Cardiac septum (tissue), 1 donor: ENCODE measurements around the gene CD9. TPM values are rescaled to one million over a fixed set of nuclear protein-coding genes. Genes with fewer than 3 reads are reported as not detected.

Experiments used
- DNase-seq: peaks from one replicate; pipeline ENCODE4 v3.0.0-alpha.2; 2020; ENCODE audit warnings: low spot score
- intact Hi-C: fragments of 100-400 bp; cut with DNase I; formaldehyde crosslinking; loops from one replicate; pipeline ENCODE4 v1.14.0; 2022
- total RNA-seq: library from RNA; stranded (reverse); fragmentation: NEBNext Ultra II Directional; extraction: Animal tissue kit (Norgen Biotek cat#: 25700); gene quantifications from one replicate; pipeline ENCODE4 v1.2.1, GENCODE V29; 2021
- donor health status: DM: no; HTN: no; CAD: no.

The CD9 gene
- total RNA-seq, 1 donor from 2014 or later, result 70.2 TPM

DNA sequence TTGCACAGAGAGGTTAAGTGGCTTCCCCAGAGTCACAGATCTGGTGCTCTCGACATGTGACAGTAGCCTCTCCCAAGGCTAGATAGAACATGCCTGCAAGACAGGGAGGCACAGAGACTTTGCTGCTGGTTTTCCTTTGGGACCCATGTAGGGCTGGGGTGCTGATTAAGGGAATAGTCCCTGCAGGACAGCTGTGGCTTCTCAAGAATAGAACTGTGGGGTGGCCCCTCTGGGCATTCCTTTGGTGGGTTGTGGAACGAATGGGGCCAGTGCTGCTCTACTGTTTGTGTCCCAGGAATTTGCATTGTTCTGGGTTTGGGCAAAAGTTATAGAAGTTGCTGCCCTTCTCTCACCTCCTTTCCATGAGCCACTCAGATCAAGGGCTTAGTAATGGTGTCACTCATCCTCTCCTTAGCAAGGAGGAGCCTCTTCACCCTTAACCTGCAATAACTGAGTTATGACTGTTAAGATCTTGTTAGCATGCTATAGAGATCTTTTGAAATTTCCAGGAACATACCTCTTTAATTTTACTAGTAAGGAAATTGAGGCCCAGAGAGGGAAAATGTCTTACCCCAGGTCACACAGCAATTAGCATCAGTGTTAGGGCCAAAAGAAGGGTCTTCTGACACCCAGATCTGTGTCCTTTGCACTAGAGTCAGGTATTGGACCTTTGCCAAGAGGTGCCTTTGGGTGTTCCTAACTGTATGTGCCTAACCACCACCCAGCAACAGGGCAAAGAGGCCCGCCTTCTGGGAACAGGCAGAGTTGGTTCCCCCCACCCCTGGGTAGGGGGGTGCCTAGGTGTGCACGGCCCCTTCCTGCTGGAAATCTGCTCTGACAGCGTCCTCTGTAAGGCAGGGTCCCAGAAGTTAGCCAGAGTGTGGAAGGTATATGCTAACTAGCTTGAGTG is 31.4 kb downstream of the CD9 start:
- DNase-seq, result no peak
- intact Hi-C loops, result loop anchor here (5.0 kb wide), 1 partner anchor 34 kb away; no protein-coding TSS in a partner anchor

DNA sequence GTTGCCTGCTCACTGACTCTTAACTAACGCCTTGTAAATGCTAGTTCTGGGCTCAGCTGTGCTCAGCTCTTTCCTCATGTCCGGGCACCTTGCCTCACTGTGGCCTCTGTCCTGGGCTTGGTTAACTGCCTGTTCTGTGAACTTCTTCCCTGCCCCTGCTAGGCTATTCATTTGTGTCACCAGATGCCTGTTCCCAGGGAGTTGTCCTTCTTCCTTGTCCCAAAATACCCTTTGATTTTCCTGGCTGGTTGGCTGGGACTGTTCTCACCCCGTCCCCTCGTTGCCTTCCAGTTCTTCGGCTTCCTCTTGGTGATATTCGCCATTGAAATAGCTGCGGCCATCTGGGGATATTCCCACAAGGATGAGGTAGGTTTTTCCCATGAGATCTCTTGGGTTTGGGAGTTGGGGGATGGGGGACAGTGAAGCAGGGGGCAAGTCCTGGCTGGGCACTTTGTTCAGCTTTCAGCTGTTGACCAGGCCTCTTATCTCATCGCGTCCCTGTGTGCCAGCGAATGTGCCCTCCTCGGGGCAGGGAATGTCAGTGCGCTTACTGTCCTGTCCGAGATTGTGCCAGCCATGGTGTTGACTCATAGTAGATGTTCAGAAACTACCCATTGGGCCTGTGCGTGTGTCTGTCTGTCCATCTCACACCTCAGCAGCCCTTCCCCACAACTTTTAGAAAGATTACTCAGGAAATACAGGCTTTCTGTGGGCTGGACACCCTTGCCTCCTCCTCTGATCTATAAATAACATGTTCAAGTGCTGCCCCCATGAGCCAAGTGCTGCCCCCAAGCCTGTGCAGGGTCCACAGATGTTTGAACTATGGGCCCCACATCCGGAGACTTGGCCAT is 33.1 kb downstream of the CD9 start:
- DNase-seq, result no peak

DNA sequence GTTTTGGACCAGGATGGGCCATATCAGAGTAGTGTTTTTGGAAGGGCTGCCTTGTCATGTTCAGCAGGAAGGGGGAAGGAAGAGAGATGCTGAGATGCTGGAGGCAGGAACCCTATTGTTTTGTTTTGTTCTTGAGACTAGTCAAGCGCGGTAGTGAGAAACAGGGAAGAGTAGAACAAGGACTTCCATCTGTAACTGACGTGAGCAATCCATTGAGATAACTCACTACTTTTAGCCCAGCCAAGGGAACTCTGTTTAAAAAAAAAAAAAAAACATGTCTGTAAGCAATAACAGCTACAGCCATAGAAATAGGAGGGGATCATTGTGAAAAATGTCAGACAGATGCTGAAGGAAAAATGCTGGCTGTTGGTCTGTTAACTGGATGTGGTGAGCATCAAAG is 34.0 kb downstream of the CD9 start:
- DNase-seq, result no peak
- intact Hi-C loops, result loop anchor here (5.0 kb wide), 1 partner anchor 37 kb away; no protein-coding TSS in a partner anchor

More for the DNA sequence above, 33.1 kb downstream of the CD9 start:
- intact Hi-C loops, result loop anchor here (5.0 kb wide), 1 partner anchor 36 kb away; no protein-coding TSS in a partner anchor

DNA sequence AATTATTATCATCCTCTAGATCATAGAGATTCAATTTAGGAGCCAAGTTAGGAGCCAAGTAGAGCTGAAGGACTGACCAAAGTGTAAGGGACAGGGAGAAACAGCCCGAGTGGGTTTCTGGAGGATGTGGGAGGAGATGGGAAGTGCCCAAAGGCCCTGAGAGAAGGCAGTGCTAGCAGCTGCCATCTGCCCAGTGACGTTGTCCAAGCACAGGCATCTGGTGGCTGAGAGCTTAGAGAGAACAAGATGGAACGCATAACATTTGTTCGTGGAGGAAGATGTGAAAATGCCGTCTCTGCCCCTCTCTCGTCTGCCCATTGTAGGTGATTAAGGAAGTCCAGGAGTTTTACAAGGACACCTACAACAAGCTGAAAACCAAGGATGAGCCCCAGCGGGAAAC is 34.7 kb downstream of the CD9 start:
- intact Hi-C loops, result loop anchor here (5.0 kb wide), 1 partner anchor 38 kb away; no protein-coding TSS in a partner anchor
- DNase-seq, result no peak

DNA sequence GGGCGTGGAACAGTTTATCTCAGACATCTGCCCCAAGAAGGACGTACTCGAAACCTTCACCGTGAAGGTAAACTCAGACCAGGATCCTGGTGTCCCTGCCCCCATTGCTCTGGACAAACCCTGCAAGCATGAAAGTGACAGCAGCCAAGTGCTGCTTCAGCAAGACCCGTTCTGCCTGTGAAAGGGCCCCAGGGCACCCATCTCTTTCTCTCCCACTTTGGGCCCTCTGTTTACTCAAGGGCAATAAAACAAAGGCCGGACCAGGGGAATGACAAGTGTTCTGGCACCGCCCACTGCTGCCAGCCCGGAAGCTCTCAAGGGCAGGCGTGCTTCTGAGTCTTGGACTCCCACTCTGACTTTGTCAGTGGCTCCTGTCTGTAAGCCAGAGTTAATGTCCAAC is 35.3 kb downstream of the CD9 start:
- DNase-seq, result no peak
- intact Hi-C loops, result no loop called here

DNA sequence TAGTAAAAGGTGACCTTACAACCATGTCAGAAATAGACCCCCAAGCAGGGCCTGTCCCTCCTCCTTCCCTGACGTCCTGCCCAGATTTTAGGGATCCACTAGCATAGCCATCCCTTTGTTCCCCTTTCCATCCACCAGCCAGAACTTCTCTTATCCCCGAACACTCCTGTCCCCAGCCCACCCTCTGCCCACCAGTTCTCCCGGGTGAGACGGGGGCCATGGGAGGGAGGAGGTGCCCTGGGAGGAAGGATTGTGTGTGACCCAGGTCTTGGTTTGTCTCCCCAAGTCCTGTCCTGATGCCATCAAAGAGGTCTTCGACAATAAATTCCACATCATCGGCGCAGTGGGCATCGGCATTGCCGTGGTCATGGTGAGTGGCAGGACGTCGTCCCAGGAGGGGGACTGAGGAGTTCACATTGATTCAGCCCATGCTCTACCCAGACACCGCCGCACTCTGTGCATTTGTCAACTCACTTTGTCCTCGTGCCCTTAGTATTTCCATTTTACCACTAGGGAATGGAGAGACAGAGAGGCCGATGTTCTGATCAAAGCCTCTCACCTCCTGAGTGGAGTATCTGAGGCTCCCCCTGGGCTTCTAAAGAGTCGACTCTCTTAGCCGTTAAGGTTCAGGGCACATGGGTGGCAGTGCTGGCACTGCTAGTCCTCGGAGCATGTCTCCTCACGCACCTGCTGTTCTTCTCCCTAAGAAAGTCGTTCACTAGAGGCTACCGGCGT is 35.9 kb downstream of the CD9 start:
- intact Hi-C loops, result no loop called here
- no peak for DNase-seq

DNA sequence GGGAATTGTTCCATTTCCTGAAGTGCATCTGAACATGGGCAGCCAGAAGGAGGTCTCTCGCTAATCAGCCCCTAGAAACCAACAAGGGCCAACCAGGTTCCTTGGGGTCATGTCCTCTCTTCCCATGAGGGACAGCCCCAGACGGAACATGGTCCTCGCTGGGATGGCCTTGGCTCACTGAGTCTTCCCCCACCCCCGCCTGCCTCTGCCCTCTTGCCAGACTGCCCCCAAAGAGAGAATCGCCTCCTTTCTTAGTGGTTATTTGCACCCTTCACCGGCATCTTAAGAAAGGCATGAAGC is 36.4 kb downstream of the CD9 start:
- intact Hi-C loops, result no loop called here
- DNase-seq, result no peak

DNA sequence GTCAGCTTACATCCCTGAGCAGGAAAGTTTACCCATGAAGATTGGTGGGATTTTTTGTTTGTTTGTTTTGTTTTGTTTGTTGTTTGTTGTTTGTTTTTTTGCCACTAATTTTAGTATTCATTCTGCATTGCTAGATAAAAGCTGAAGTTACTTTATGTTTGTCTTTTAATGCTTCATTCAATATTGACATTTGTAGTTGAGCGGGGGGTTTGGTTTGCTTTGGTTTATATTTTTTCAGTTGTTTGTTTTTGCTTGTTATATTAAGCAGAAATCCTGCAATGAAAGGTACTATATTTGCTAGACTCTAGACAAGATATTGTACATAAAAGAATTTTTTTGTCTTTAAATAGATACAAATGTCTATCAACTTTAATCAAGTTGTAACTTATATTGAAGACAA is 37.6 kb downstream of the CD9 start:
- intact Hi-C loops, result no loop called here
- DNase-seq, result no peak

DNA sequence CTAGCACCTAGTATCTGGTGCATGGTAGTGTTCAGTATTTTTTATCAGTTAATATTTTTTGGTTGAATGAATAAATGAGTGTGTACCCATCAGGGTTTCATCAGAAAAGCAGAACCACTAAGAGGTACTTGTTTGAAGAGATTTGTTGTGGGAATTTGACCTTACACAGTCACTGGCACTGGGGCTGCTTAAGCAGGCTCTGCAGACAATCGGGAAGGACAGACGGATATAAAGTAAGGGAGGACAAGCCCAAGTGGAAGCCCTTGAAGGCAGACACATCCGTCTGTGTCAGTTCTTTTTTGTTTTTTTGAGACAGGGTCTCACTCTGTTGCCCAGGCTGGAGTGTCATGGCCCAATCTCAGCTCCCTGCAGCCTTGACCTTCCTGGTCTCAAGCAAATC is 38.7 kb downstream of the CD9 start:
- DNase-seq, result no peak
- intact Hi-C loops, result no loop called here

DNA sequence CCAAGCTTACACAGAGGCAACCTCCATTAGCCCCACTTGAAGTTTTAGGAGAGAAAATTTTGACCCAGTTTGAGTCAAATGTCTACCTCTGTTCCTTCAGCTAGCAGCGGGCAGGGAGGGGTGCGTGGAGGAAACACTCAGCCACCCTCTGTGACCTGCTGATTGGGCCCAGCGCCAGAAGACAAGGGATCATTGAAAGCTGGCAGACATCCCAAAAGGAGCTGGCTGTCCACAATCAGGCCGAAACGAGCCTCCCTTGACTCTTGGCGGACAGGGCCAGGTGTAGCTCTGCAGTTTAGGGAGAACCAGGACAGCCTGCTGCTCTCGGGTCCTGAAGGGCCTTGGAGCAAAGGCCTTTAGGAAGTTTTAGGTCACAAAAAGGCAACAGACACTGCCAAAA is 41.3 kb downstream of the CD9 start:
- intact Hi-C loops, result no loop called here
- DNase-seq, result no peak

DNA sequence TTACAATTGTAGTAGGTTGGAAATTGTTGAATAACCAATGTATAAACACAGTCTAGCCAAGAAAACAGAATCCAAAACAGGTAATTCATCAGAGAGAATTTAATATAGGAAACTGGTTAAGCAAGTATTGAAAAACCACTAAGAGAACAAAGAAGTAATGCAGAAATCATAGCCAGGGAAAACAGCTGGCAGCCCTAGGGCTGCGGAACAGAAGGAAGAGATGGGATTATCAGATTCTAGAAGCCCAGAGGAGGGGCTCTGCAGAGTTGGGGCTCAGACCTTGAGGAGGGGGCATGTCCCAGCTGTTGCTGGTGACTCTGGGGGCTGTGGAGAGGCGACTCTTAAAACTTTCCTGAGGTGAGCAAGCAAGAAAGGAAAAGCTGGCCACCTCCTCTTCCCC is 49.4 kb downstream of the CD9 start:
- intact Hi-C loops, result no loop called here
- DNase-seq, result no peak

DNA sequence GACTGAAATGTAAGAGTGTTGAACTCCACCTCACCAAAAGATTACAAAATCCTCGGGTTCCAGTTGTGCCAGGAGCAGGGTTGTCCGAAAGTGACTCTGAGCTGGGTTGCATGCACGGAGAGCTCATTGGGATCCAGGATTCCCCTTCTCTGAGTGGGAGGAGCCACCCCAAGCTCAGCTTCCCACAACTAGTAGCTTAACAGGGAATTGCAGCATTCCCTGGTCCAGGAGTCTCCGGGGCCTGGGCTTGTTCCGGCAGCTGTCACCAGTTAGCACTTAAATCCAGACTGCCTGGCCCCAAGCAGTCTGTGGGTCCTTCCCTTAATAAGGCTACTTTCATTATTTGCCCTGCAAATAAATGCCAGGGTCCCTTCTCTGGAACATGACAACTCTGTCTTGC is 50.1 kb downstream of the CD9 start:
- intact Hi-C loops, result no loop called here

DNA sequence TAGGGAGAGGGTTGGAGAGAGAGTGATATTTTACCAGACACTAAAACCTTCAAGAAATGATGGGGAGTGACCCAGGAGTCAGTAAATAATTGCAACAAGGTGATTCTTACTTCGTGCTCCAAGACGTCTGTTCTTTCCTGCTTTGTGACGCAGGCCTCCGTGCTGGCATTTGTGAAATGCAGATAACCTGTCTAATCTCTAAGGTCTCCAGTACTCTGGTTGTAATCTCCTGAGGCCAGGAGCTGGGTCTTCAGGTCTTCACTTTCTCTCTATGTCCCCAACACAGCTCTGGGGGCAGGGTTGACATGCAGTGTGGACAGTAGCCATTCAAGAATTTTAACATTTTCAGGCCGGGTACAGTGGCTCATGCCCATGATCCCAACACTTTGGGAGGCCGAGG is 53.1 kb downstream of the CD9 start:
- intact Hi-C loops, result no loop called here

More for the DNA sequence above, 50.1 kb downstream of the CD9 start:
- no peak for DNase-seq

DNA sequence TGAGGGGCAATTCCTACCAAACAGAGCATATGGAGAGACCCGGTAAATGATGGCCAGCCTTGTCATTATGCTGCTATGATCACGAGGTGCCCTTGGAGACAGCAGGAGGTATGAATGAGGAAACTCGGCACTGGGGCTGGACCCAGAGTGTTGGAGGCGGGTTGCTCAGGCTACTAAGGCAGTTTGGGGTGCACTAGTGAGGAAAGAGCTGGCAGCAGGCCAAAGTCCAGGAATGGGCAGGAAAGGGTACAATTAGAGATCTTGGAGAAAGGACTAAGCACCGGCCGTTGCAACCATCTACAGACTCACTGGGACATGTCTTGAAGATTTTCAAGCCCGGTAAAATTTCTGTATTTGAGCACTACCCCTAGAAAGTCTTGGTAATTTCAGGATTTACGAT is 54.3 kb downstream of the CD9 start:
- DNase-seq, result no peak
- intact Hi-C loops, result no loop called here

More for the DNA sequence above, 53.1 kb downstream of the CD9 start:
- DNase-seq, result no peak

DNA sequence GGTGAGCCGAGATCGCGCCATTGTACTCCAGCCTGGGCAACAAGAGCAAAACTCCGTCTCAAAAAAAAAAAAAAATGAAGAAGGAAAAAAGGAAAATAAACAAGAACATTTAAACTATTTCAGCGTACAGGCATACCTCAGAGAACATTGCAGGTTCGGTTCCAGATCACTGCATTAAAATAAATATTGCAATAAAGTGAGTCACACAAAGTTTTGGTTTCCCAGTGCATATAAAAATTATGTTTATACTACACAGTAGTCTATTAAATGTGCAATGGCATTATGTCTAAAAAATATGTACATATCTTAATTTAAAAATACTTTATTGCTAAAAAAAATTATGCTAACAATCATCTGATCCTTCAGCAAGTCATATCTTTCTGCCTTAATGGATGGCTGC is 56.8 kb downstream of the CD9 start:
- DNase-seq, result no peak
- intact Hi-C loops, result no loop called here

DNA sequence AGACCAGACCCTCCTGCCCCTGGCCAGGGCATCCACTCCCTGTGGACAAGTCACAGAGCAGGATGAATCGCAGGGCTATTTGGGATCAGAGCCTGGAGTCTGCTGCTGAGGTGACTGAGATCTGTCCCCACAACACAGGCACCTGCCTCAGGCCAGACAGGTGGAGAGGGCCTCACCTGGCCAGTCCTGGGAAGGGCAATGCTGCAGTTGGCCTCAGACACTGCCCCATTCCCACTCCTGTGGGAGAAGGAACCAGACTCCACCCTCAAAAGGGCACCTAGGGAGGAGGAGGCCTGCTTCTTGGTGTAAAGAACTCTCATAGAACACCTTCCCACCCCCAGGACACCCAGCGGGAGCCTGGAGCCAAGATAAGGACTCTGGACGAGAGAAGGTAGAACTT is 62.0 kb downstream of the CD9 start:
- no peak for DNase-seq
- intact Hi-C loops, result no loop called here

DNA sequence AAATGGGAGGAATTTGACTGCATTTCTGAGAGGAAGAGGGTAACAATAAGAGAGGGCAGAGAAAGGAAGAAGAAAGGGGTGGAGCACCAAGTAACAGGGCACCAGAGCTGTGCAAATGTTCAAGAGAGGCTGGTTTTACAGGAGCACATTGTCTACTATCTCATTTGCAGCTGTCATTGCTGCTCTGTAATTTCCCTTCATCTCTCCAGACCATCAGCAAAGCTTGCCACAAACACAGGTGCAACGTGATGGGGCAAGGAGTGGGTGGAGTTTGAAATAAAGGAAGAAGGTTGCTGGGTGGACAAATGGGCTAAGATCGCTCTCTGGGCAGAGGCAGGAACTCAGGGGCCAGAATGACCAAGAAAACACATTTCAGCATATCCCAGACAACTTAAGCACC is 62.4 kb downstream of the CD9 start:
- intact Hi-C loops, result no loop called here
- DNase-seq, result no peak

DNA sequence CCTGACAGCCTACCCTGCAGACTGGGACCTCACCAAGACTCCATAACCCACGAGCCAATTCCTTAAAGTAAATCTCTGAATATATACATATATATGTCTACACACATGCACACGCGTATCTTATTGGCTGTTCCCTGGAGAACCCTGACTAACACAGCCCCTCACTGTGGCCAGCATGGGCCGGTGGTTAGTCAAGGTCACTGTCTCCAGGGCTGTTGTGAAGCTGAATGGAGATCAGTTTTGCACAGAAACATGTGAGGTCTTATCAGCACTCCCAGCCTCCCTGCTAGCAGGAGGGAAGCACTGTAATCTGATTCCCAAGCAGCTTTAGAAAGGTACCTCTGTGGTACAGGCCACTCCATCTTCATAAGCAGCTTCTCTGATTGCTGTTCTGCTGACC is 63.7 kb downstream of the CD9 start:
- DNase-seq, result no peak
- intact Hi-C loops, result no loop called here

DNA sequence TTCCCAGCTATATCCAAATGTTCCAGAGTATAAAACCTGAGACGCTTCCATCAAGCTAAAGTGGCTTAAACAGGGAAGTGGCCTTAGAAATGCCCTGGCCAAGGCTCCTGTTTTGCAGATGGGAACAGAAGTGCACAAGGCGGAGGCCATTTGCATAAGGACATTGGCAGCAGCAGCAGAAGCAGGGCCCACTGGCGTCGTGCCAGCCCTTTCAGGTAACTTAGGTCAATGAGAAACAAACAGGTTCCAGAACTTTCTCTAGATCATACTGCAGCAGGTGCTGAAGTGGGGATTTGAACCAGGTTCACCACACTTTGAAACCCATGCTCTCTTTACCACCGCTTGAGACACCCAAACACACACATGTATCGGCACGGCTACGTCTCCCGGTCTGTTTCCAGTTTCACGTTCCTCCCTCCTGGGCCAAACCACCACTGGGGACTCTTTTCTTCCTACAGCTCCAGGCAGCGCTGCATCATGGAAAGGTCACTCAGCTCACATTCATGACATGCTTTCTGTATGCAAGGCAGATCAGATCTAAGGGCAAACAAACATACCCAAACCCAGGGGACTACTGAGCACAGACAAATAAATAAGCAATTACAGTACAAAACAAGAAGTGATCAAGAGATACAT is 64.3 kb downstream of the CD9 start:
- intact Hi-C loops, result no loop called here
- no peak for DNase-seq

DNA sequence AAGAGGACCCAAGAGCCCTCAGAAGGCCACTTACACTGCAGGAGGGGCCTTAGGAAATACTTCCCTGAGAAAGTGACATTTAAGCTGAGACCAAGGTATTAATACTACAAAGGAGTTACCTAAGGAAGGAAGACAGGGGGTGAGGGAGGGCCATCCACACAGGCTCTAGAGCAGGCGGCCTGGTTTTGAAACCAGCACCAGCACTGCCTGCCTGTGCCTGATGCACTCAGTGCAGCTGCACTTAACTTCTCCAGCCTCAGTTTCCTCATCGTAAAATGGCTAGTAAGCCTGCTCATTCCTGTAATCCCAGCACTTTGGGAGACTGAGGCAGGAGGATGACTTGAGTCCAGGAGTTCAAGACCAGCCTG is 64.8 kb downstream of the CD9 start:
- intact Hi-C loops, result no loop called here
- DNase-seq, result no peak
